A549 (cell line): Measurements from ENCODE around the gene BCL2. TPM values are rescaled to one million over a fixed set of nuclear protein-coding genes. Genes with fewer than 3 reads are reported as not detected.

Experiments used
- ATAC-seq, 2 experiments: fragments of 200-7000 bp in 1 of 2; fragments of >200 bp in 1 of 2; cut with Nextera tagmentation in 1 of 2; cut with Tn5 transposase in 1 of 2; 3 replicates each; pipeline versions ENCODE4 v1.8.0 to v1.9.1; 2018 to 2020; ENCODE audit warnings: mild to moderate bottlenecking in 1 of 2, moderate library complexity in 1 of 2
- CTCF ChIA-PET: fragments of 300-600 bp; sonication (Branson Sonifier 250); formaldehyde crosslinking; extraction: SDS; loops from one replicate; lab custom pipeline; 2021; ENCODE audit warnings: antibody characterized with exemption, inconsistent platforms; lab: Yijun Ruan, JAX
- POLR2A ChIA-PET: fragments of 350-600 bp; formaldehyde crosslinking; extraction: SDS; loops from one replicate; lab custom pipeline; 2021; ENCODE audit warnings: antibody characterized with exemption, inconsistent platforms; lab: Yijun Ruan, JAX
- DNase-seq, 2 experiments: peaks; one replicate each; pipeline versions ENCODE4 v3.0.0 to v3.0.0-alpha.2; 2011 to 2016; ENCODE audit warnings: low read depth in 1 of 2, low spot score in 1 of 2
- FAIRE-seq: peaks from 2 replicates; lab custom pipeline; 2011; peaks lifted over from hg19 to GRCh38; lab: Jason Lieb, UNC
- H3K27ac ChIP-seq, 2 experiments: fragments of >200 bp; sonication (Bioruptor Twin); formaldehyde crosslinking; 3 replicates each; pipeline ENCODE4 v1.5.1; 2016 to 2017
- H3K4me1 ChIP-seq: fragments of >200 bp; sonication (Bioruptor Twin); formaldehyde crosslinking; 3 replicates; pipeline ENCODE4 v1.6.1; 2016
- H3K4me2 ChIP-seq: fragments of >200 bp; sonication (Bioruptor Twin); formaldehyde crosslinking; 3 replicates; pipeline ENCODE4 v1.6.1; 2016
- H3K4me3 ChIP-seq: fragments of >200 bp; sonication (Bioruptor Twin); formaldehyde crosslinking; 3 replicates; pipeline ENCODE4 v1.5.1; 2016
- H3K9me3 ChIP-seq: fragments of >200 bp; sonication (Bioruptor Twin); formaldehyde crosslinking; 3 replicates; pipeline ENCODE4 v1.6.1; 2016
- BHLHE40 ChIP-seq: IDR thresholded peaks from 2 replicates; pipeline ENCODE4 v1.6.1; 2012; ENCODE audit warnings: low read depth, low read length, inconsistent platforms
- CBX2 ChIP-seq: fragments of 200-600 bp; sonication (generic); IDR thresholded peaks from 2 replicates; pipeline ENCODE4 v1.6.1; 2016; ENCODE audit warnings: low read depth, mild to moderate bottlenecking, borderline replicate concordance
- CHD2 ChIP-seq: fragments of 150-350 bp; IDR thresholded peaks from 2 replicates; pipeline ENCODE4 v1.6.1; 2014; ENCODE audit warnings: low read length; ENCODE audit not compliant: partially characterized antibody
- CHD4 ChIP-seq: fragments of 200-600 bp; sonication (generic); IDR thresholded peaks from 2 replicates; pipeline ENCODE4 v1.6.1; 2016; ENCODE audit warnings: antibody characterized with exemption, mild to moderate bottlenecking, borderline replicate concordance
- EHMT2 ChIP-seq: fragments of 200-600 bp; sonication (generic); IDR thresholded peaks from 2 replicates; pipeline ENCODE4 v1.6.1; 2016; ENCODE audit warnings: antibody characterized with exemption, low read depth, mild to moderate bottlenecking, moderate library complexity
- EP300 ChIP-seq, 2 experiments: fragments of >200 bp; sonication (Bioruptor Twin); formaldehyde crosslinking; IDR thresholded peaks; 2 replicates in 1 of 2; 3 replicates in 1 of 2; pipeline ENCODE4 v1.6.1; 2016 to 2017
- ESRRA ChIP-seq: fragments of 150-350 bp; IDR thresholded peaks from 2 replicates; pipeline ENCODE4 v1.6.1; 2014; ENCODE audit warnings: mild to moderate bottlenecking, low read length, borderline replicate concordance
- FOSB ChIP-seq: fragments of 250-450 bp; sonication (Bioruptor Pico); IDR thresholded peaks from 2 replicates; pipeline ENCODE4 v1.5.0; 2020; ENCODE audit warnings: mild to moderate bottlenecking, moderate library complexity
- FOXS1 ChIP-seq: fragments of 250-450 bp; sonication (Bioruptor Pico); IDR thresholded peaks from 2 replicates; pipeline ENCODE4 v1.5.0; 2020; ENCODE audit warnings: mild to moderate bottlenecking, moderate library complexity
- HOXB13 ChIP-seq: fragments of 250-450 bp; sonication (Bioruptor Pico); IDR thresholded peaks from 2 replicates; pipeline ENCODE4 v1.5.0; 2020; ENCODE audit warnings: low read depth, mild to moderate bottlenecking, moderate library complexity
- HOXB5 ChIP-seq: fragments of 250-450 bp; sonication (Bioruptor Pico); IDR thresholded peaks from 2 replicates; pipeline ENCODE4 v1.5.0; 2020; ENCODE audit warnings: mild to moderate bottlenecking, moderate library complexity
- JUN ChIP-seq, 2 experiments: fragments of >200 bp; sonication (Bioruptor Twin); formaldehyde crosslinking; IDR thresholded peaks; 2 replicates in 1 of 2; 3 replicates in 1 of 2; pipeline ENCODE4 v1.6.1; 2016 to 2017
- KDM1A ChIP-seq: fragments of 200-600 bp; sonication (generic); IDR thresholded peaks from 2 replicates; pipeline ENCODE4 v1.6.1; 2016; ENCODE audit warnings: low read depth, mild to moderate bottlenecking
- MAFK ChIP-seq: fragments of 450-650 bp; IDR thresholded peaks from 2 replicates; pipeline ENCODE4 v1.6.1; 2014; ENCODE audit not compliant: partially characterized antibody
- MYC ChIP-seq: IDR thresholded peaks from 2 replicates; pipeline ENCODE4 v1.6.1; 2012; ENCODE audit warnings: mild to moderate bottlenecking, inconsistent platforms, low read length, improper control_type of control experiment, borderline replicate concordance
- NPAS2 ChIP-seq: fragments of 250-450 bp; sonication (Bioruptor Pico); IDR thresholded peaks from 2 replicates; pipeline ENCODE4 v1.8.0; 2022; ENCODE audit warnings: mild to moderate bottlenecking, moderate library complexity, borderline replicate concordance
- POLR2A ChIP-seq: IDR thresholded peaks from 2 replicates; pipeline ENCODE4 v1.6.1; 2012; ENCODE audit warnings: mild to moderate bottlenecking, low read length
- POLR2AphosphoS2 ChIP-seq: conservative IDR thresholded peaks from 2 replicates; pipeline ENCODE4 v1.6.1; 2012; ENCODE audit warnings: low read length, improper control_type of control experiment, inconsistent platforms
- RAD21 ChIP-seq, 2 experiments: fragments of >200 bp in 1 of 2; sonication (Bioruptor Twin) in 1 of 2; formaldehyde crosslinking in 1 of 2; IDR thresholded peaks in 1 of 2; conservative IDR thresholded peaks in 1 of 2; 2 replicates in 1 of 2; 3 replicates in 1 of 2; pipeline ENCODE4 v1.6.1; 2012 to 2018; ENCODE audit warnings: inconsistent platforms in 1 of 2
- RARB ChIP-seq: fragments of 250-450 bp; sonication (Bioruptor Pico); IDR thresholded peaks from 2 replicates; pipeline ENCODE4 v1.8.0; 2021; ENCODE audit warnings: mild to moderate bottlenecking, moderate library complexity
- RCOR1 ChIP-seq: fragments of 150-350 bp; IDR thresholded peaks from 2 replicates; pipeline ENCODE4 v1.6.1; 2014; ENCODE audit warnings: antibody characterized with exemption, low read length, low read depth
- RFX5 ChIP-seq: fragments of 450-650 bp; IDR thresholded peaks from 2 replicates; pipeline ENCODE4 v1.7.1; 2014; ENCODE audit warnings: antibody characterized with exemption, mild to moderate bottlenecking, moderate library complexity
- SMC3 ChIP-seq: fragments of >200 bp; sonication (Bioruptor Twin); formaldehyde crosslinking; IDR thresholded peaks from 3 replicates; pipeline ENCODE4 v1.6.1; 2018; ENCODE audit warnings: inconsistent platforms
- TP53 ChIP-seq: fragments of 250-450 bp; sonication (Bioruptor Pico); IDR thresholded peaks from 2 replicates; pipeline ENCODE4 v1.5.0; 2021; ENCODE audit warnings: mild to moderate bottlenecking, moderate library complexity
- ZNF302 ChIP-seq: fragments of 250-450 bp; sonication (Bioruptor Pico); IDR thresholded peaks from 2 replicates; pipeline ENCODE4 v1.9.0; 2021; ENCODE audit warnings: inconsistent platforms, mild to moderate bottlenecking, moderate library complexity
- ZSCAN20 ChIP-seq: fragments of 250-450 bp; sonication (Bioruptor Pico); IDR thresholded peaks from 2 replicates; pipeline ENCODE4 v1.8.0; 2022; ENCODE audit warnings: mild to moderate bottlenecking, moderate library complexity
- WGBS: methylation state at CpG from one replicate; pipeline ENCODE4 v1.1.6; 2017; ENCODE audit errors: missing lambda C conversion rate; 5-methylcytosine and 5-hydroxymethylcytosine counted together
- polyA plus RNA-seq, 4 experiments: library from polyadenylated mRNA; depleted of rRNA in 3 of 4; stranded (reverse); fragments of >200 nt; fragmentation: RNase III in 1 of 4; extraction: RNeasy Plus Mini Kit Qiagen cat#74134 plus additional on column Dnase treatment in 1 of 4; gene quantifications; 2 replicates in 3 of 4; 3 replicates in 1 of 4; pipeline ENCODE4 v1.2.3, GENCODE V29; 2011 to 2017
- TF ChIP-seq, protein P1 (sequence below): fragments of 150-350 bp; IDR thresholded peaks from 2 replicates; pipeline ENCODE4 v1.6.1; 2014; ENCODE audit warnings: low read depth, mild to moderate bottlenecking, low read length
- TF ChIP-seq, protein P2 (sequence below): IDR thresholded peaks from 2 replicates; pipeline ENCODE4 v1.6.1; 2012
- TF ChIP-seq, protein P3 (sequence below): fragments of >200 bp; sonication (Bioruptor Twin); formaldehyde crosslinking; IDR thresholded peaks from 2 replicates; pipeline ENCODE4 v1.6.1; 2016
- TF ChIP-seq, protein P4 (sequence below): fragments of 250-450 bp; sonication (Bioruptor Pico); IDR thresholded peaks from 2 replicates; pipeline ENCODE4 v1.5.0; 2021; ENCODE audit warnings: mild to moderate bottlenecking, moderate library complexity, borderline replicate concordance
- TF ChIP-seq, protein P5 (sequence below): fragments of >200 bp; sonication (Bioruptor Twin); formaldehyde crosslinking; IDR thresholded peaks from 3 replicates; pipeline ENCODE4 v1.5.1; 2016

Gene BCL2
- polyA plus RNA-seq, 2 of the 4 experiments (the other 2 are of a cell fraction) = 0.50 to 0.61 TPM

DNA sequence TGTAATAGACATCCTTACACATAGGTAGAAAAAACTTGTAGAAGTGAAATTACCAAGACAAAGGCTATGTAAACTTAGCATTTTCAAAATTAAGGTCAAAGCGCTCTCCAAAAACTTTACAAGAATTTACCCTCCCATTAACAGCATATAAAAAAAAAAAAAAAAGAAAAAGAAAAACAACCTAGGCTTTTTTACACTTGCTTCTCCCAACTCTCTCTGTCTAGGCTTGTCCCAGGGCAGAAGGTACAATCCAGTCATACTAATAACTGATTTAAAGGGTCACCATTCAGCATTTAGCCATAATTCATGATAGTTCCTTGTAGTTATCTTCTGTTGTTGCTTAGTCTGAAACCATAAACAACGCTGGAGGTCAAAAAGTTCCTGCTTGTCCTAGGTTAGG lies 130.5 kb downstream of the BCL2 start:
- H3K4me3 ChIP-seq = no peak overlapping the region
- H3K4me1 ChIP-seq = no peaks in the 10 kb centered on the region
- DNase-seq (no peak), FAIRE-seq (no peak), ATAC-seq (no peak)
- POLR2A ChIA-PET = no interaction called here
- CTCF ChIA-PET = no interaction called here
- no peak overlapping the region for H3K4me2 ChIP-seq
- no peak overlapping the region for H3K27ac ChIP-seq
- TF ChIP-seq RCOR1 (no peak), POLR2A (no peak), RFX5 (no peak), POLR2AphosphoS2 (no peak), ESRRA (no peak), RAD21 (conservative IDR thresholded peaks at IDR 0.05 in 1 of 2, IDR thresholded peaks at IDR 0.05 in 1 of 2) (no peak), RARB (CRISPR knock-in tag) (no peak), NPAS2 (CRISPR knock-in tag) (no peak), EP300 (IDR thresholded peaks at IDR 0.05) (no peak), CHD4 (no peak), FOSB (no peak), HOXB13 (no peak), SMC3 (no peak), FOXS1 (CRISPR knock-in tag) (no peak), EHMT2 (no peak), CHD2 (no peak)
- TF ChIP-seq, protein P1, sequence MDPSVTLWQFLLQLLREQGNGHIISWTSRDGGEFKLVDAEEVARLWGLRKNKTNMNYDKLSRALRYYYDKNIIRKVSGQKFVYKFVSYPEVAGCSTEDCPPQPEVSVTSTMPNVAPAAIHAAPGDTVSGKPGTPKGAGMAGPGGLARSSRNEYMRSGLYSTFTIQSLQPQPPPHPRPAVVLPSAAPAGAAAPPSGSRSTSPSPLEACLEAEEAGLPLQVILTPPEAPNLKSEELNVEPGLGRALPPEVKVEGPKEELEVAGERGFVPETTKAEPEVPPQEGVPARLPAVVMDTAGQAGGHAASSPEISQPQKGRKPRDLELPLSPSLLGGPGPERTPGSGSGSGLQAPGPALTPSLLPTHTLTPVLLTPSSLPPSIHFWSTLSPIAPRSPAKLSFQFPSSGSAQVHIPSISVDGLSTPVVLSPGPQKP = no peak
- TF ChIP-seq, protein P2, sequence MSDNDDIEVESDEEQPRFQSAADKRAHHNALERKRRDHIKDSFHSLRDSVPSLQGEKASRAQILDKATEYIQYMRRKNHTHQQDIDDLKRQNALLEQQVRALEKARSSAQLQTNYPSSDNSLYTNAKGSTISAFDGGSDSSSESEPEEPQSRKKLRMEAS = no peak
- H3K9me3 ChIP-seq = no peaks in the 10 kb centered on the region
- WGBS = 67% methylated on average over 2 of the region's 2 CpGs

DNA sequence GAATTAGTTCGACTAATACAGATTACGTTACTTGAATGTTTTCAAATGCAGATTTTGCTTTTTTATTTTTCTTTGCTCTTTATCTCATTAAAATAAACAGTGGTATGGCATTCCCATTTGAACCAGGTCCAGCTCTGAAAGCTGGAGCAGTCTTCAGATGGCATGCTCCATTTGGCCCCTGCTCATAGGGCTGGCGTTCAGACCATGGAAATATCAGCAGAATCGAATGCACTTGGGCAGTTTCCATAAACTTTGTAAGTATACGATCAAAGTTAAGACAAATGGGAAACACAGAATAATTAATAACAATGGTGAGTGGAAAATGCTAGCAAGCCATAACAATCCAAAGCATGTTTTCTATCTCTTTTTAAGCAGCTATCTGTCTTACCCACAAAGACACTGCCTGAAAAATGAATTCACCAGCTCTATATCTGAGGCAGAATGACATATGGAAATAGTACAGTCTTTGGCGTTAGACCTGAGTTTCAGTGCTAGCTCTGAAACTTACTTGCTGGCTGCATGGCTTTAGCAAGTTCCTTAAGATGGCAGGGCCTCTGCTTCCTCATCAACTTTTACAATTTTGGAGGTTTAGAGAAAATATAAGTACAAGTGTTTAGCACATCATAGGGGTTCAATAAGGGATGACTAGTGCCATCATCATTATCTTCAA lies 131.6 kb downstream of the BCL2 start:
- TF ChIP-seq, protein P2 = no peak
- TF ChIP-seq EP300 (IDR thresholded peaks at IDR 0.05) = no peak
- TF ChIP-seq KDM1A = no peak
- TF ChIP-seq CBX2 = no peak
- TF ChIP-seq ZNF302 (CRISPR knock-in tag) = no peak
- Histone ChIP-seq H3K27ac (no peak overlapping the region), H3K4me3 (no peak overlapping the region), H3K9me3 (no peaks in the 10 kb centered on the region), H3K4me1 (no peaks in the 10 kb centered on the region), H3K4me2 (no peak overlapping the region)
- no peak for DNase-seq
- POLR2A ChIA-PET = no interaction called here
- 59% methylated on average over 6 of the region's 6 CpGs for WGBS
- ATAC-seq = no peak
- no peak for FAIRE-seq
- CTCF ChIA-PET = interaction anchor here (0.7 kb wide), 1 partner anchor 135 kb away, joined by 4 read pairs; no protein-coding TSS in a partner anchor

DNA sequence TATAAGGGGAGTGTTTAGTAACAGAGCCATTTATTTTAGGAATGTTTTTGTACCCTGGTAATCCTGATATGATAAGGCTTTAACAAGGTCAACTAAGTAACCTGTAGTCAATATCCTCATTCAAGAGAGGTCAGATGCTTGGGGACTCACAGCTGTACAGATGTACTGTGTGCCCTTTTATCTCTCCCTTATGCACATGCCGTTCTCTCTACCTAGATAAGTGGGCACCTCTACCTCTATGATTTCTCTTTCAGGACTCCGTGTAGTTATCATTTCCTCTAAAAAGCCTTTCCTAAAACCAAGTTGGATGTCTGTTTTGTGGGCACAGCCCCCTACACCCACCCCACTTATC lies 132.4 kb downstream of the BCL2 start:
- Histone ChIP-seq H3K4me1 (no peaks in the 10 kb centered on the region), H3K4me3 (no peak overlapping the region), H3K4me2 (no peak overlapping the region), H3K9me3 (no peaks in the 10 kb centered on the region), H3K27ac (no peak overlapping the region)
- ATAC-seq (no peak), DNase-seq (no peak), FAIRE-seq (no peak)
- 35% methylated on average over 2 of the region's 2 CpGs for WGBS
- ChIA-PET CTCF (interaction anchor here (0.7 kb wide), 1 partner anchor 136 kb away, joined by 4 read pairs; no protein-coding TSS in a partner anchor), POLR2A (no interaction called here)
- TF ChIP-seq EHMT2 (no peak), SMC3 (no peak), BHLHE40 (no peak), MAFK (no peak), HOXB13 (no peak), HOXB5 (CRISPR knock-in tag) (no peak), MYC (no peak), ZSCAN20 (CRISPR knock-in tag) (no peak), JUN (IDR thresholded peaks at IDR 0.05) (no peak), TP53 (CRISPR knock-in tag) (no peak)
- TF ChIP-seq, protein P3, sequence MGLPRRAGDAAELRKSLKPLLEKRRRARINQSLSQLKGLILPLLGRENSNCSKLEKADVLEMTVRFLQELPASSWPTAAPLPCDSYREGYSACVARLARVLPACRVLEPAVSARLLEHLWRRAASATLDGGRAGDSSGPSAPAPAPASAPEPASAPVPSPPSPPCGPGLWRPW = no peak
- TF ChIP-seq, protein P4, sequence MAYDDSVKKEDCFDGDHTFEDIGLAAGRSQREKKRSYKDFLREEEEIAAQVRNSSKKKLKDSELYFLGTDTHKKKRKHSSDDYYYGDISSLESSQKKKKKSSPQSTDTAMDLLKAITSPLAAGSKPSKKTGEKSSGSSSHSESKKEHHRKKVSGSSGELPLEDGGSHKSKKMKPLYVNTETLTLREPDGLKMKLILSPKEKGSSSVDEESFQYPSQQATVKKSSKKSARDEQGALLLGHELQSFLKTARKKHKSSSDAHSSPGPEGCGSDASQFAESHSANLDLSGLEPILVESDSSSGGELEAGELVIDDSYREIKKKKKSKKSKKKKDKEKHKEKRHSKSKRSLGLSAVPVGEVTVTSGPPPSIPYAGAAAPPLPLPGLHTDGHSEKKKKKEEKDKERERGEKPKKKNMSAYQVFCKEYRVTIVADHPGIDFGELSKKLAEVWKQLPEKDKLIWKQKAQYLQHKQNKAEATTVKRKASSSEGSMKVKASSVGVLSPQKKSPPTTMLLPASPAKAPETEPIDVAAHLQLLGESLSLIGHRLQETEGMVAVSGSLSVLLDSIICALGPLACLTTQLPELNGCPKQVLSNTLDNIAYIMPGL = no peak
- TF ChIP-seq, protein P5, sequence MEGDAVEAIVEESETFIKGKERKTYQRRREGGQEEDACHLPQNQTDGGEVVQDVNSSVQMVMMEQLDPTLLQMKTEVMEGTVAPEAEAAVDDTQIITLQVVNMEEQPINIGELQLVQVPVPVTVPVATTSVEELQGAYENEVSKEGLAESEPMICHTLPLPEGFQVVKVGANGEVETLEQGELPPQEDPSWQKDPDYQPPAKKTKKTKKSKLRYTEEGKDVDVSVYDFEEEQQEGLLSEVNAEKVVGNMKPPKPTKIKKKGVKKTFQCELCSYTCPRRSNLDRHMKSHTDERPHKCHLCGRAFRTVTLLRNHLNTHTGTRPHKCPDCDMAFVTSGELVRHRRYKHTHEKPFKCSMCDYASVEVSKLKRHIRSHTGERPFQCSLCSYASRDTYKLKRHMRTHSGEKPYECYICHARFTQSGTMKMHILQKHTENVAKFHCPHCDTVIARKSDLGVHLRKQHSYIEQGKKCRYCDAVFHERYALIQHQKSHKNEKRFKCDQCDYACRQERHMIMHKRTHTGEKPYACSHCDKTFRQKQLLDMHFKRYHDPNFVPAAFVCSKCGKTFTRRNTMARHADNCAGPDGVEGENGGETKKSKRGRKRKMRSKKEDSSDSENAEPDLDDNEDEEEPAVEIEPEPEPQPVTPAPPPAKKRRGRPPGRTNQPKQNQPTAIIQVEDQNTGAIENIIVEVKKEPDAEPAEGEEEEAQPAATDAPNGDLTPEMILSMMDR = no peak
